Spinal cord (tissue), 10 donors: ENCODE data around the gene NMRK2. TPM values are rescaled to one million over a fixed set of nuclear protein-coding genes. Genes with fewer than 3 reads are reported as not detected.

Source experiments
- DNase-seq, 6 donors: peaks; one replicate each; pipeline versions ENCODE4 v3.0.0 to v3.0.0-alpha.2; 2013 to 2015; ENCODE audit warnings: low spot score in 6 of 6, low read depth in 4 of 6
- H3K27ac ChIP-seq: one replicate; pipeline ENCODE4 v1.5.1; 2013; ENCODE audit warnings: low read depth, low read length, control low read depth
- H3K27me3 ChIP-seq: one replicate; pipeline ENCODE4 v1.6.1; 2013; ENCODE audit warnings: low read length; ENCODE audit not compliant: control insufficient read depth, insufficient read depth
- H3K36me3 ChIP-seq: one replicate; pipeline ENCODE4 v1.6.1; 2013; ENCODE audit warnings: low read length; ENCODE audit not compliant: control insufficient read depth, insufficient read depth
- H3K4me1 ChIP-seq: one replicate; pipeline ENCODE4 v1.6.1; 2013; ENCODE audit warnings: low read length; ENCODE audit not compliant: control insufficient read depth, insufficient read depth
- H3K4me3 ChIP-seq: one replicate; pipeline ENCODE4 v1.5.1; 2013; ENCODE audit warnings: low read depth, low read length, control low read depth
- H3K9me3 ChIP-seq: one replicate; pipeline ENCODE4 v1.6.1; 2013; ENCODE audit warnings: low read length; ENCODE audit not compliant: control insufficient read depth, insufficient read depth
- WGBS: methylation state at CpG from one replicate; pipeline ENCODE4 v1.1.5; 2013; ENCODE audit warnings: missing lambda C conversion rate; ENCODE audit not compliant: insufficient coverage; 5-methylcytosine and 5-hydroxymethylcytosine counted together
- polyA plus RNA-seq, 2 donors: library from polyadenylated mRNA; unstranded; fragments of 120-200 nt; gene quantifications; one replicate each; pipeline ENCODE4 v1.2.1, GENCODE V29; 2013; ENCODE audit not compliant: insufficient read length in 2 of 2
- total RNA-seq, 2 donors: library from RNA; depleted of rRNA in 1 of 2; stranded (reverse); fragments of 120-200 nt in 1 of 2; fragments of >200 nt in 1 of 2; gene quantifications; one replicate each; pipeline versions ENCODE4 v1.2.3 to v1.2.4, GENCODE V29; 2013 to 2014
- donor health status: healthy.

Gene NMRK2
- total and polyA plus RNA-seq, 4 donors, result 0.28 to 0.74 TPM; not detected in 2

GRCh38 chr19:3980353-3981251 lies 47.7 kb downstream of the NMRK2 start:
- H3K27me3 ChIP-seq, result no peaks in the 10 kb centered on the region
- H3K27ac ChIP-seq, result no peak overlapping the region
- no peak overlapping the region for H3K4me3 ChIP-seq
- no peak for DNase-seq
- peaks cover 85% of the 10 kb centered on the region for H3K36me3 ChIP-seq
- peaks cover 27% of the 10 kb centered on the region for H3K4me1 ChIP-seq
- H3K9me3 ChIP-seq, result no peaks in the 10 kb centered on the region
- WGBS, result 92% methylated on average over 30 of the region's 31 CpGs

GRCh38 chr19:3981373-3981735 lies 48.5 kb downstream of the NMRK2 start:
- H3K4me1 ChIP-seq, result peaks cover 31% of the 10 kb centered on the region
- no peak overlapping the region for H3K4me3 ChIP-seq
- WGBS, result 100% methylated on average over 8 of the region's 10 CpGs
- no peak overlapping the region for H3K27ac ChIP-seq
- H3K27me3 ChIP-seq, result peaks cover 5% of the 10 kb centered on the region
- DNase-seq, result no peak
- peaks cover 78% of the 10 kb centered on the region for H3K36me3 ChIP-seq
- H3K9me3 ChIP-seq, result no peaks in the 10 kb centered on the region

- Histone ChIP-seq H3K27me3 (peaks cover 10% of the 10 kb centered on the region), H3K9me3 (no peaks in the 10 kb centered on the region), H3K4me1 (peaks cover 37% of the 10 kb centered on the region), H3K36me3 (peaks cover 72% of the 10 kb centered on the region), H3K4me3 (no peak overlapping the region), H3K27ac (no peak overlapping the region)
- 93% methylated on average over 39 of the region's 39 CpGs for WGBS
- no peak for DNase-seq
Observed at GRCh38 chr19:3981736-3982681, 49.1 kb downstream of the NMRK2 start.

GRCh38 chr19:3982701-3983541 lies 50.1 kb downstream of the NMRK2 start:
- peaks cover 63% of the 10 kb centered on the region for H3K36me3 ChIP-seq
- no peak for DNase-seq
- H3K9me3 ChIP-seq, result no peaks in the 10 kb centered on the region
- peaks cover 45% of the 10 kb centered on the region for H3K4me1 ChIP-seq
- WGBS, result 91% methylated on average over 36 of the region's 40 CpGs
- H3K27ac ChIP-seq, result no peak overlapping the region
- H3K27me3 ChIP-seq, result peaks cover 13% of the 10 kb centered on the region
- H3K4me3 ChIP-seq, result no peak overlapping the region

- no peak for DNase-seq
- WGBS, result 80% methylated on average over 2 of the region's 7 CpGs
- Histone ChIP-seq H3K9me3 (no peaks in the 10 kb centered on the region), H3K36me3 (peaks cover 57% of the 10 kb centered on the region), H3K27me3 (peaks cover 13% of the 10 kb centered on the region), H3K4me3 (peak overlapping the region; percentile 89), H3K4me1 (peaks cover 49% of the 10 kb centered on the region), H3K27ac (no peak overlapping the region)
Observed at GRCh38 chr19:3983542-3983914, 50.7 kb downstream of the NMRK2 start.

GRCh38 chr19:3983936-3984583 lies 51.2 kb downstream of the NMRK2 start:
- Histone ChIP-seq H3K27me3 (peaks cover 13% of the 10 kb centered on the region), H3K9me3 (no peaks in the 10 kb centered on the region), H3K36me3 (peaks cover 53% of the 10 kb centered on the region), H3K4me3 (peak overlapping the region; percentile 89), H3K4me1 (peaks cover 49% of the 10 kb centered on the region), H3K27ac (peak overlapping the region; percentile 87)
- DNase-seq, result no peak
- 36% methylated on average over 29 of the region's 30 CpGs for whole genome bisulfite sequencing

GRCh38 chr19:3984584-3984907 lies 51.7 kb downstream of the NMRK2 start:
- peak overlapping the region; percentile 89 for H3K4me3 ChIP-seq
- WGBS, result 0% methylated on average over 8 of the region's 10 CpGs

GRCh38 chr19:3984908-3985642 lies 52.2 kb downstream of the NMRK2 start, which contains the start of gene EEF2:
EEF2 (minus strand) TSS chr19:3985463; CDS start chr19:3985380, 83 bp downstream.
- under 1% methylated on average over 80 of the region's 80 CpGs for WGBS
- Histone ChIP-seq H3K4me3 (peak within 1 kb of the TSS; percentile 89), H3K36me3 (peaks cover 43% of the 10 kb centered on the region), H3K27ac (peak within 1 kb of the TSS; percentile 87), H3K27me3 (peaks cover 13% of the 10 kb centered on the region), H3K9me3 (no peaks in the 10 kb centered on the region), H3K4me1 (peaks cover 53% of the 10 kb centered on the region)
- peak; percentile 83 to 98 (median 91) for DNase-seq

More at GRCh38 chr19:3984584-3984907, 51.7 kb downstream of the NMRK2 start:
- H3K27ac ChIP-seq, result peak overlapping the region; percentile 87
- H3K27me3 ChIP-seq, result peaks cover 13% of the 10 kb centered on the region
- DNase-seq, result no peak
- no peaks in the 10 kb centered on the region for H3K9me3 ChIP-seq
- H3K36me3 ChIP-seq, result peaks cover 49% of the 10 kb centered on the region
- peaks cover 49% of the 10 kb centered on the region for H3K4me1 ChIP-seq
